GM10847 (cell line): ENCODE data around the gene SREBF1.

Experiments
- POLR2A ChIP-seq: IDR thresholded peaks from 2 replicates; pipeline ENCODE4 v1.6.1; 2011; ENCODE audit not compliant: insufficient read length; ENCODE audit errors: extremely low read depth

Gene SREBF1

DNA sequence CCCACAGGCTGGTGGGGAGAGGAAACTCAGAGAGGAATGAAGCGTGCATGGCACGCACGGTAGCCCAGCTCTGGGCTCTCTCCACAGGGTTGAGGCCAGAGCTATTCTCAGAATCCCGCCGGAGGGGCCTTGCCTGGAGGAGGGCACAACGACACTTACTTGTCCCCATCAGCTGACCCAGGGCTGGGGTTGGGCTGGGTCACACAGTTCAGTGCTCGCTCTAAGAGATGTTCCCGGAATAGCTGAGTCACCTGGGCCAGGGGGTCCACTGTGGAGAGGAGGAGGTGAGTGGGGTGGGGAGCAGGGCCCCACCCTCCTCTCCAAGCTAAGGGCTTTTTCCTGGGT is 21.8 kb downstream of the SREBF1 start:
- no peak for TF ChIP-seq POLR2A

GRCh38 chr17:17814162-17815061 is 22.4 kb downstream of the SREBF1 start:
- no peak for TF ChIP-seq POLR2A

- no peak for TF ChIP-seq POLR2A
These were observed 23.1 kb downstream of the SREBF1 start for GRCh38 chr17:17813725-17814095.

GRCh38 chr17:17813055-17813724 is 23.6 kb downstream of the SREBF1 start:
- TF ChIP-seq POLR2A: no peak

- no peak for TF ChIP-seq POLR2A
These were observed 24.4 kb downstream of the SREBF1 start for GRCh38 chr17:17812211-17813054.

DNA sequence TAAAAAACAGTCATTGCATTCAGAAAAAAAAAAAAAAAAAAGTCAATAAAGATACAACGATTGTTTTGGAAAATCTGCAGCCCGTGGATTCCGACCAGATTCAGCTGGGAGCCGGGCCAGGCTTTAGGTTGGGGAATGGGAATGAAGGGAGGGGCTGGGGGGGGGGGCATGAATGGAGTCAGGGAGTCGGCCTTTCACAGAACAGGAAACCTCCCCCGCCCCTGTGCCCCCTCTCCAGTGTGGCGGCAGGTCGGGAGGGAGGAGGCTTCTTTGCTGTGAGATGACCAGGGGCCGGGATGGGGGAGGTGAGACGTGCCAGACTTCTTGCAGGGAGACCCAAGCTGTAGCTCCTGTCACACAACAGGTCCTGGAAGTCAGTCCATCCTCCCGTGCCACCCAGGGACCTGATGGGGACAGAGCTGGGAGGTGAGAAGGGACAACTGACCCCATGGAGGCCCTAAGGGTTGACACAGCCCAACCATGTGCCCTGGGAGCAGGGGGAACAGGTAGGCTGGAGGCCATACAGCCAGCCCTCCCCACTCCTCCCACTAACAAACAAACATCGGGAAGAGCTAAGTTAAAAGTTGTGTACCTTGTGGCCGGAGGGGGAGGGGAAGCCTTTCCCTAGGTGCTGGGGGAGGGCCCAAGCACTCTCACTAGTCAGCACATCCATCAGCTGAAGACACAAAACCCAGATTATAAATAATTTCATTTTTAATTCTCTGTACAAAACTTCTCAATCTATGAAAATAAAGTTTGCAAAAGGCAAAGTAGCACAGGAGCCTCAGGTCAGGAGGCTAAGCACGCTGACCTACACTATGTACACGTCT is 25.2 kb downstream of the SREBF1 start:
- no peak for TF ChIP-seq POLR2A

GRCh38 chr17:17810895-17811248 is 25.9 kb downstream of the SREBF1 start:
- no peak for TF ChIP-seq POLR2A

- peak; percentile 2 for TF ChIP-seq POLR2A
These were observed 26.5 kb downstream of the SREBF1 start for GRCh38 chr17:17810084-17810894.

DNA sequence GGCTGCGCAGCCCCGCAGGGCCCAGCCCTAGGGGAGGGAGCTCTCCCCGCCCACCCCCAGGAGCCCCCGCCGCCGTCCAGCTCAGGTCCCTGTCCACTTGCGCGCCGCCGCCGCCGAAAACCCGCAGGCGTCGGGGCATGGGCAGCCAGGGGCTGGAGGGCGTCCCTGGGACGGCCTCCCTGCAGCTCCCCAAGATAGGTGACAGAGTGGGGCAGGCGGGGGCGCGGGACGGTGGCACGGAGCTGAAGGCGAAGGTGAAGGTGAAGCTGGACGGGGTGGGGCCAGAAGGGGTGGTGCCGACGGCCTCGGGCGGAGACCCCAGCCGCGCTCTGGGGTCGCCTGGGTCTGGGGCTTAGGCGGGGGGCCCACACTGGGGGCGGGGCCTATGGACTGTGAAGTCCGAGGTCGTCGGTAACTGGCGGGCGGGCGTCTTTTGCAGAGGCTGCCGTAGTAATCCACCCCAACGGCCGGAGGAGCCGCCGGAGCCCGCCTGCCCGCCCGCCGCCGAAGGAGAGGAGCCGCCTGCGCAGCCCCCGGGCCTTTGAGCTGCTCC is 27.2 kb downstream of the SREBF1 start:
- TF ChIP-seq POLR2A: peak; percentile 7

DNA sequence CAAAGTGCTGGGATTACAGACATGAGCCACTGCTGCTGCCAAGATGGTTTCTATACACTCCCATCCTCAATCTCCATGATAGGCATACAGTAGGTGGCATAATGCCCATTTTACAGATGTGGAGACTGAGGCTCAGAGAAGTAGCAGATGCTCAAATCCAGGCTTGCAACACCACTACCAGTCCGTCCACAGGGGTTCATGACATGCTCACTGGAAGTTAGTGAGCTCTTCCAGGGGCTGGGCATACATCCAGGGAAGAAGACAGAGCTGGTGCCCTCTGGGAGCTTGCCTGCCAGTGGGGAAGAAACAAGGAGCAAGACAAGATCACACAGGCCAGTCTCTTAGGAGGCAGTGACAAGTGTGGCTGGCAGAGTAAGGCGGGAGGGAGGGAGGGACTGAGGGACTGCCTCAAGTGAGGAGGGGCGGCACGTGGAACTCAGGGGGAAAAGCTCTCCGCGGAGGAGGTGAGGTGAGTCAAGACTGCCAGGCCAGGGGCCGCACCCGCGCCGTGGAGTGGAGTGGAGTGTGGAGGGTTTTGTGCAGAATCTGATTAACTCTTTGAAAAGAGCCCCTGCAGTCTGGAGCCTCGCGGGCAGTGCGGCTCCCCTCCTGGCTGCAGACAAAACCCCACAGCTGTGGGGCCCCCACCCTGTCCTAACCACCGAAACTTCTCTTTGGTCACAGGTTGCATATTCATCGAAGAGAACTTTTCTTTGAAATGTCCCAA is 27.9 kb downstream of the SREBF1 start:
- no peak for TF ChIP-seq POLR2A

DNA sequence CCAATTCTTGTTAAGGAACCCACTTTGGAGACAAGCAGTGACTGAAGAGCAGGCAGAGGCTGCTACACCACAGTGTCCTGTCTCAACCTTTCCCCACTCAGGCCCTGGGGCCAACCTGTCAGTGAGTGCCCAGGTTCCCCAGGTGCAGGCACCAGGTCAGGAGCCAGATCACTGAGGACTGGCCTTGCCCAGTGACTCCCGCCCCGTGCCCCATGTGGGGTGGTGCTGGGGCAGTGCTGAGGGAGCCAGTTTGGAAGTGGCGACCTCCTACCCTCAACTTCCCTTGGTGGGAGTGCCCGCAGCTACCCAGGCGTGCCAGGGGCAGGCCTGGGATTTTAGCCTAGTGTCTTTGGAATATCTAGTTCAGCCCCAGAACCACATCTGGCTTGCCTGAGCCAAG is 29.3 kb downstream of the SREBF1 start:
- TF ChIP-seq POLR2A: no peak

GRCh38 chr17:17806611-17807274 is 30.0 kb downstream of the SREBF1 start:
- TF ChIP-seq POLR2A: no peak

GRCh38 chr17:17806035-17806434 is 30.8 kb downstream of the SREBF1 start:
- TF ChIP-seq POLR2A: no peak
